Transverse colon (tissue), 4 donors: ENCODE measurements around the gene SCD5. TPM values are rescaled to one million over a fixed set of nuclear protein-coding genes. Genes with fewer than 3 reads are reported as not detected.

Source experiments
- DNase-seq: peaks from one replicate; pipeline ENCODE4 v3.0.0-alpha.2; 2019
- H3K27ac ChIP-seq, 4 donors: fragments of 200-600 bp; sonication (generic); 2 replicates each; pipeline ENCODE4 v1.5.1; 2016 to 2018; ENCODE audit warnings: inconsistent platforms in 4 of 4
- H3K27me3 ChIP-seq: fragments of 200-600 bp; sonication (generic); 2 replicates; pipeline ENCODE4 v1.5.1; 2017; ENCODE audit warnings: inconsistent platforms
- H3K36me3 ChIP-seq, 4 donors: fragments of 200-600 bp; sonication (generic); 2 replicates each; pipeline ENCODE4 v1.5.1; 2017 to 2019; ENCODE audit warnings: inconsistent platforms in 4 of 4
- H3K4me1 ChIP-seq, 4 donors: fragments of 200-600 bp; sonication (generic); 2 replicates each; pipeline ENCODE4 v1.5.1; 2017 to 2020; ENCODE audit warnings: inconsistent platforms in 4 of 4
- H3K4me3 ChIP-seq, 4 donors: fragments of 200-600 bp; sonication (generic); 1 replicate in 1 of 4; 2 replicates in 3 of 4; pipeline versions ENCODE4 v1.5.1 to v1.6.1; 2017 to 2019; ENCODE audit warnings: inconsistent platforms in 4 of 4
- H3K9me3 ChIP-seq, 2 donors: fragments of 200-600 bp; sonication (generic); 2 replicates each; pipeline ENCODE4 v1.5.1; 2017 to 2019; ENCODE audit warnings: inconsistent platforms in 2 of 2
- EP300 ChIP-seq: sonication (generic); formaldehyde crosslinking; IDR thresholded peaks from one replicate; pipeline ENCODE4 v1.6.1; 2017; ENCODE audit warnings: antibody characterized with exemption, low read depth
- POLR2A ChIP-seq: fragments of 450-650 bp; IDR thresholded peaks from one replicate; pipeline ENCODE4 v1.6.1; 2016; ENCODE audit warnings: antibody characterized with exemption, mild to moderate bottlenecking, moderate library complexity
- POLR2AphosphoS5 ChIP-seq, 3 donors: sonication (generic); formaldehyde crosslinking; IDR thresholded peaks; one replicate each; pipeline ENCODE4 v1.6.1; 2016; ENCODE audit warnings: antibody characterized with exemption in 3 of 3
- WGBS, 2 donors: methylation state at CpG; one replicate each; pipeline ENCODE4 v1.1.5; 2018; ENCODE audit warnings: low coverage in 1 of 2; 5-methylcytosine and 5-hydroxymethylcytosine counted together
- in situ Hi-C, 4 donors: fragments of 200-750 bp; cut with MboI; loops; one replicate each; pipeline versions ENCODE4 v1.15.0 to v1.15.1; 2017; ENCODE audit warnings: low sequenced_read_pairs in 3 of 4, low pct_ligation_motif_present in 1 of 4, low pct_unique_long_range_greater_than_20kb in 1 of 4
- intact Hi-C: fragments of 100-400 bp; cut with DNase I; formaldehyde crosslinking; loops from one replicate; pipeline ENCODE4 v1.15.1; 2023; ENCODE audit warnings: low total_unique reads
- total RNA-seq, 4 donors: library from RNA; depleted of rRNA; stranded (reverse); fragments of >200 nt; gene quantifications; one replicate each; pipeline ENCODE4 v1.1.0, GENCODE V29; 2016
- TF ChIP-seq, protein P1 (sequence below), 5 experiments: fragments of 200-600 bp in 3 of 5; fragments of 450-650 bp in 2 of 5; sonication (generic) in 3 of 5; IDR thresholded peaks; 1 replicate in 2 of 5; 2 replicates in 3 of 5; pipeline ENCODE4 v1.5.1; 2016 to 2017; ENCODE audit warnings: antibody characterized with exemption in 5 of 5, inconsistent platforms in 3 of 5, mild to moderate bottlenecking in 2 of 5, moderate library complexity in 1 of 5

The SCD5 gene
- total RNA-seq, 4 donors from 2014 or later = 1.5 to 7.5 (median 3.5) TPM

GRCh38 chr4:82791179-82791578 is 7.4 kb downstream of the SCD5 start:
- H3K27me3 ChIP-seq = no peaks in the 10 kb centered on the region
- no peak overlapping the region for H3K27ac ChIP-seq
- WGBS, 2 donors = 83 to 91% methylated on average over 3 to 6 of the region's 6 CpGs
- no peak for DNase-seq
- H3K36me3 ChIP-seq = no peaks in the 10 kb centered on the region
- H3K9me3 ChIP-seq = no peaks in the 10 kb centered on the region
- H3K4me3 ChIP-seq = no peak overlapping the region
- H3K4me1 ChIP-seq = peaks cover 0 to 4% (median 0%) of the 10 kb centered on the region in 4 donors
- no peak for TF ChIP-seq POLR2A
- TF ChIP-seq, protein P1, sequence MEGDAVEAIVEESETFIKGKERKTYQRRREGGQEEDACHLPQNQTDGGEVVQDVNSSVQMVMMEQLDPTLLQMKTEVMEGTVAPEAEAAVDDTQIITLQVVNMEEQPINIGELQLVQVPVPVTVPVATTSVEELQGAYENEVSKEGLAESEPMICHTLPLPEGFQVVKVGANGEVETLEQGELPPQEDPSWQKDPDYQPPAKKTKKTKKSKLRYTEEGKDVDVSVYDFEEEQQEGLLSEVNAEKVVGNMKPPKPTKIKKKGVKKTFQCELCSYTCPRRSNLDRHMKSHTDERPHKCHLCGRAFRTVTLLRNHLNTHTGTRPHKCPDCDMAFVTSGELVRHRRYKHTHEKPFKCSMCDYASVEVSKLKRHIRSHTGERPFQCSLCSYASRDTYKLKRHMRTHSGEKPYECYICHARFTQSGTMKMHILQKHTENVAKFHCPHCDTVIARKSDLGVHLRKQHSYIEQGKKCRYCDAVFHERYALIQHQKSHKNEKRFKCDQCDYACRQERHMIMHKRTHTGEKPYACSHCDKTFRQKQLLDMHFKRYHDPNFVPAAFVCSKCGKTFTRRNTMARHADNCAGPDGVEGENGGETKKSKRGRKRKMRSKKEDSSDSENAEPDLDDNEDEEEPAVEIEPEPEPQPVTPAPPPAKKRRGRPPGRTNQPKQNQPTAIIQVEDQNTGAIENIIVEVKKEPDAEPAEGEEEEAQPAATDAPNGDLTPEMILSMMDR (IDR thresholded peaks at IDR 0.05) = no peak
- TF ChIP-seq EP300 = no peak
- intact Hi-C loops = no loop called here
- in situ Hi-C loops = no loop called here

- no peaks in the 10 kb centered on the region for H3K9me3 ChIP-seq
- intact Hi-C loops = no loop called here
- H3K27me3 ChIP-seq = no peaks in the 10 kb centered on the region
- peaks cover 0 to 9% (median 4%) of the 10 kb centered on the region in 4 donors for H3K4me1 ChIP-seq
- WGBS, 2 donors = 70% methylated on average over 8 of the region's 8 CpGs; no CpG with 5 or more reads in 1 of the 2 donors
- no peak for DNase-seq
- no peak overlapping the region for H3K4me3 ChIP-seq
- TF ChIP-seq POLR2AphosphoS5 (IDR thresholded peaks at IDR 0.05) (no peak), EP300 (no peak), POLR2A (no peak)
- no peak overlapping the region for H3K27ac ChIP-seq
- in situ Hi-C loops = no loop called here
- H3K36me3 ChIP-seq = no peaks in the 10 kb centered on the region
These were observed 8.4 kb downstream of the SCD5 start for GRCh38 chr4:82790060-82790660.

DNA sequence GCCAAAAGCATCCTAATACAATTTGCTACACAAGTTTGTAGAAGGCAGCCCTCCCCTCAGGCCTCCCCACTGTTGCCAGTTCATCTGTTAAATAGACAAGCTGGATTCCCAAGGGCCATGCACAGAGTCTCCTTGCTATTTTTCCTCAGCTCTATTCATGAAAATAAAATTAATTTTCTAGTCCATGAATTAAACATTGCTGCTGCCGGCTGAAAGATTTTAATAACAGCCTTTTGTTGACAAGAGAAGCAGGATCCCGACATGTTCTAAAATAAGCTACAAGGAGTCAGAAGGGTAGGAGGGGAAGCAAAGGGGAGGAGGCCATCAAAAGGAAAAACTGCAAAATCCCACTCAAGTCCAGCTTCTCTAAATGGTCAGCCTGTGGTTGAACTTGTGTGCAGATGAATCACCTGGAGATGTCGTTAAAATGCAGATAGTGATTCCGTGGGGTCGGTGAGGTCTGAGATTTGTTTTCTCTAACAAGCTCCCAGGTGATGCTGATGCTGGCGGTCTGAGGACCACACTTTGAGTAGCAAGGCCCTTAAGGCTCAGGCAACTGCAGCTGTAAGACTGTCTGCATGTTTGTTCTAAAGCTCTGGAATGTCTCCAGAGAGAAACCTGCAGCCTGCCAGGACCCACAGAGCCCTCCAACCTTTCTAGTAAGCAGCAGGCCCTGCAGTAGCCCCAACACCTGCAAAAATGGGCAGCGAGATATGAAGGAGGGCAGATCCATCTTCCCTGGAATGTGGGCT is 9.4 kb downstream of the SCD5 start:
- TF ChIP-seq EP300 (no peak), POLR2AphosphoS5 (IDR thresholded peaks at IDR 0.05) (no peak), POLR2A (no peak)
- TF ChIP-seq, protein P1 (IDR thresholded peaks at IDR 0.05) = no peak
- no peaks in the 10 kb centered on the region for H3K36me3 ChIP-seq
- in situ Hi-C loops (no loop called here), intact Hi-C loops (no loop called here)
- no peaks in the 10 kb centered on the region for H3K9me3 ChIP-seq
- 56 to 70% methylated on average over 2 to 7 of the region's 7 CpGs for WGBS, 2 donors
- H3K27ac ChIP-seq = no peak overlapping the region
- H3K4me1 ChIP-seq = peaks cover 3 to 11% (median 9%) of the 10 kb centered on the region in 4 donors
- no peak for DNase-seq
- H3K27me3 ChIP-seq = no peaks in the 10 kb centered on the region
- no peak overlapping the region for H3K4me3 ChIP-seq

DNA sequence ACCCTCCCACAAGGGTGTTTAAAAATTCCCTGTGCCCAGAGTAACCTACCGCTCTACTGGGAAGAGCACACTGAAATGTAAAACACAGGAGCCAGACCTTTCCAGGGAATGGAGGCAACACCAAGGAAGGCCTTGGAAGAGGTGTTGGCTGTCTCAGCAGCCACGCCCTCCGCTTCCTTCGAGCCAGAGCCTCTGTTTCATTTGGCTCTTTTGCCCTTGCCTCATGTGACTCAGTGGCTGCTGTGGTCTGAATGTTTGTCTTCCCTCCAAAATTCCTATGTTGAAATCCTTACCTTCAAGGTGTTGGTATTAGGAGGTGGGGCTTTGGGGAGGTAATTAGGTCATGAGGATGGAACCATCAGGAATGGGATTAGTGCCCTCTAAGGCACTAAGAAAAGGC is 11.3 kb downstream of the SCD5 start:
- intact Hi-C loops = no loop called here
- in situ Hi-C loops = no loop called here
- TF ChIP-seq POLR2A (no peak), POLR2AphosphoS5 (IDR thresholded peaks at IDR 0.05) (no peak), EP300 (no peak)
- TF ChIP-seq, protein P1 (IDR thresholded peaks at IDR 0.05) = no peak
- no peaks in the 10 kb centered on the region for H3K9me3 ChIP-seq
- H3K4me1 ChIP-seq = peaks cover 3 to 11% (median 9%) of the 10 kb centered on the region in 4 donors
- DNase-seq = no peak
- no peak overlapping the region for H3K27ac ChIP-seq
- H3K27me3 ChIP-seq = no peaks in the 10 kb centered on the region
- no peak overlapping the region for H3K4me3 ChIP-seq
- H3K36me3 ChIP-seq = no peaks in the 10 kb centered on the region
- 84 to 90% methylated on average over 2 to 4 of the region's 4 CpGs for WGBS, 2 donors
